GM19238 (cell line): ENCODE results near the gene ADAM22.

Source experiments
- DNase-seq: peaks from one replicate; pipeline ENCODE4 v3.0.0; 2011; ENCODE audit warnings: low spot score; ENCODE audit not compliant: insufficient read length

The ADAM22 gene

GRCh38 chr7:88037050-88037449 is 103.0 kb downstream of the ADAM22 start:
- no peak for DNase-seq

- DNase-seq = no peak
Measured at GRCh38 chr7:88040694-88041093, 106.6 kb downstream of the ADAM22 start.

DNA sequence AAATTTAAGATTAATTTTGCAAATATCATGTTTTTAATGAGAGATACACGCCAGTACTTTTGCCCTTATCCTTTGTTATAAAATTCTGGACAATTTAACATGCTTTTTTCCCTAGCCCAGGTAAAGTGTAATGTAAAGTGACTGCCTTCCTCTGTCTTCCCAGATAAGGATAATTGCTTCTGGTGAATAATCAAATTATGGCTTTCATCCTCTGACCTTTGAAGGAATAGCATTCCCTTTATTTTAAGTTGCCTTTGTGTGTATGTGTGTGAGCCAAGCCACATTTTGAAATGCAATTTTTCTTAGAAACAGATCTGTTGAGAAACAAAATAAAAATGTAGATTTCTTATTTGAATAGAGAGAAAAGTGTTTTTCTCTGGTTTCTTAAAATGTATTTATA is 107.5 kb downstream of the ADAM22 start:
- no peak for DNase-seq

GRCh38 chr7:88042157-88042556 is 108.1 kb downstream of the ADAM22 start:
- no peak for DNase-seq

GRCh38 chr7:88042803-88043202 is 108.8 kb downstream of the ADAM22 start:
- DNase-seq = no peak

GRCh38 chr7:88044069-88044468 is 110.0 kb downstream of the ADAM22 start:
- DNase-seq = no peak

GRCh38 chr7:88046839-88047573 is 113.0 kb downstream of the ADAM22 start:
- DNase-seq = no peak

DNA sequence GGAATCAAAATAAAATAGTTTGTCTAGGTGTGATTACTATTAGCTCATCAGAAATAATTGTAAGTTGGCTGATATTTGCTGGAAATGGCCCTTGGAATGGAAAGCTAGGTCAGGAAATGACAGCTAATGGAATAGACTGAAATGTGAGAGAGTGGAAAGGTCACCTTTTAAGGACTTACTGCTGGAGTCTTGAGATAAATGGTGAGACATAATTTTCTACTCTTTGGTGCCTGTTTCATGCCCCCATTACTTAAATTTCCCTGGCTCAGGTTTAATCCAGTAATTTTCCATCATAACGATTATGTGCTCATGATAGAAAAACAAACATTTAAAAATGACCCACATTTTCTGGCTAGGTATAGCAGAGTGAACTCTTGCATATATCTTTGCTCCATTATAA is 123.6 kb downstream of the ADAM22 start:
- no peak for DNase-seq

- DNase-seq = no peak
Measured at GRCh38 chr7:88062238-88062637, 128.2 kb downstream of the ADAM22 start.

DNA sequence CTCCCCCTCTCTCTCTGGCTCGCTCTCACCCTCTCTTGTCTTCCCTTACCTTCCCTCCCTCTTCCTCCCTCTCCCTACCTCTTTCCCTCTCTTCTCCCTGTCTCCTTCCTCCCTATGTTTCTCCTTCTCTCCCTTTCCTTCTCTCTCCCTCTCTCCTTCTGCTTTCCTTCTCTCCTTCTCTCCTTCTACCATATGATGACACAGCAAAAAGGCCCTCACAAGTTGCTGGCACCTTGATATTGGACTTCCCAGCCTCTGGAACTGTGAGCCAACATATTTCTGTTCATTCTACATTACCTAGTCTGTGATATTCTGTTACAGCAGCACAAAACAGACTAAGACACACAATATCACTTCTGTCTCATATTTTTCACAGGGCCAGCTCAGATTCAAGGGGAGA is 135.0 kb downstream of the ADAM22 start:
- no peak for DNase-seq

- DNase-seq = no peak
Measured at GRCh38 chr7:88071994-88072714, 138.1 kb downstream of the ADAM22 start.

DNA sequence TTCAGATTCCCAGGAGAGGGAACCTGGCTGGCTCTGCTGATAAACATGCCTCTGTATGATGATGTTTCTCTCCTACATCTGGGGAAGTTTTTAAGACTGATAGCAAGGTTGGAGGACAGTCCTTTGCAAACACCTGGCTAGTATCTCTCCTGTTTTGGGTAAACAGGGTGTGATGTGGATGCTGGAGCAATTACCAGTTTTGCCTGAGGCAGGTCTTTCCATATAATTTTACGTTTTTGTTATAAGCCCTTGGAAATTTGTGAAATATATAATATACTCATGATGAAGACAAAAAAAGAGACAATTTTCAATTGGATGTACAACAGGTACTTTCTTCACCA is 138.6 kb downstream of the ADAM22 start:
- DNase-seq = no peak

- no peak for DNase-seq
Measured at GRCh38 chr7:88073626-88074025, 139.6 kb downstream of the ADAM22 start.

- DNase-seq = no peak
Measured at GRCh38 chr7:88075216-88075615, 141.2 kb downstream of the ADAM22 start.

DNA sequence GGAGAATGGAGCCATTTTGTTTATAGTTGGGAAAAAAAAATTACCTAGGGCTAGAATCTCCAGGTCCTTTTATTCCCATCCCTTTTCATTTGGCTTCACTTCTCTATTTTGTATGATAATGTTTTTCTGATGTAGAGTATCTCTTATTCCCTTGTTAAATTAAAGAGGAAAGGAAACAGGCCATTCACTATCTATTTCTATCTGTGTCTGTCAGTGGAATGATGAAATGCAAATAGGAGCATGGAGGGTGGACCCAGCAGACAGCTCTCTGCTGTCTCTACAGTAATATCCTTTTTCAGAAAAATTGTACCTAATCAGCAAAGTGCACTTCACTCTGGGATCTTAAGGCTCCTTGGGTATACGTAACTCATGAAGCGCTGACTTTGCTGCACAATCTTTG is 149.8 kb downstream of the ADAM22 start:
- DNase-seq = no peak

DNA sequence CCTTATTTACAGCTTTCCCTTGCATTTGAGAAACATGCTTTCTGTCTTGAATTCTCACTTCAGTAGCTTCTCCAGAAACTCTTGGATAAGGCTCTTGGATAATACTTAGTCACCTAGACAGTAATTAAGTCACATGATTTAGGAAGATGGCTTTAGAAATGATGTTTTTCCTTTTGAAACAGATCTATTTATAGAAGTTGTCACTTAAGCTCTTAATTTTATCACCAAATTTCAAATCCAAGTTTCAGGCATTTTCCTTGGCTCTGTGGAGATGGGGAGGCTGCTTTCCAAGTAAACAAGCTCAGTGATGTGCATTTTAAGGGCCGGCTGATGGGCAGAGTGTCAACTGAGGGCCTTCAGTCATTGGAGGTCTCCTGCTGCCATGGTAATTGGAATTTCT is 155.5 kb downstream of the ADAM22 start:
- no peak for DNase-seq

GRCh38 chr7:88090240-88090639 is 156.2 kb downstream of the ADAM22 start:
- DNase-seq = no peak

- DNase-seq = no peak
Measured at GRCh38 chr7:88090671-88091070, 156.6 kb downstream of the ADAM22 start.

DNA sequence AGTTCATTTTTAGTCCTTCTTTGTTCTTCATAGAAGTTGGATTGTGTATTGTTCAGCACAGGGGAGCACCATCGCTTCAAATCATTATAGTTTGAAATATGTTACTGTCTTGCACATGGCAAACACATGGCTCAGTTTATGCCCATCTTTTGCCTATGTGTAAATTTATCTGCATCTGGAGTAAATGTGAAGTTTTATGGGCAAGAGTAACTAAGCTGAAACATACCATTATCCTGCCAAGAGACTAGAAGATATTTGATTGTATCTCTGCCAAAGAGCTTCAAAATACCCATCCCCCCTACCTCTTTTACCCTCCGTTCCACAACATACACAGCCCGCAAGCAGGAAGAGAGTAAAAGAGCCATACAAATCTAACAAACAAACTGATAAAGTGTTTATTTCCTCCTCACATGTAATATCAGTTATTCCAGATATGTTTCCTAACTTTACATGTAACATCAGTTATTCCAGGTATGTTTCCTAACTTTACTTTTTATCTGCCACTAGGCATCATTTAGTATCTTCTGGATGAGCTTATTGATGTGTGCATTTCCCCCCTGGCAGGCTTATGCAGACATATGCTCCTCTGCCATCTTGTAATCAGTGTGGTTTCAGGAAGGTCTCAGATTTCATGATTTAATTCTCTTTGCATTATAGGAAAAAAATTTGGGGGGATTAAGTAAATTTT is 158.1 kb downstream of the ADAM22 start:
- no peak for DNase-seq

- DNase-seq = no peak
Measured at GRCh38 chr7:88092676-88092999, 158.6 kb downstream of the ADAM22 start.

DNA sequence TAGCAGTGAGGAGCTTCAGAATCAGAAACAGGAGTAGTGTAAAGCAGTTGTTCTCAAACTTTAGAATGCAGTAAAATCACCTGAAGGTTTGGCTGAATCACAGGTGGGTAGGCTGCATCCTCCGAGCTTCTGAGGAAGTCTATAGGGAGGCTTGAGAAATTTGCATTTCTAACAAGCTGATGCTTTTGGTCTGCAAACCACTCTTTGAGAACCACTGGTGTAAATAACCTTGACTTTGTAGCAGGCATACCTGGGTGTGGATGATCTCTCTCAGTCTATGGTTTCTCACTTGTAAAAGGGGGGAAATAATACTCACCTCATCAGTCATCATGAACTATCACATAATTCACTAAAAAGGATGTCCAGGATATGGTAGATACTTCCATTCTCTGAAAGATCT is 167.7 kb downstream of the ADAM22 start:
- DNase-seq = no peak

GRCh38 chr7:88102675-88103074 is 168.6 kb downstream of the ADAM22 start:
- DNase-seq = no peak

GRCh38 chr7:88104732-88105131 is 170.7 kb downstream of the ADAM22 start:
- no peak for DNase-seq
